Stimulated activated CD4-positive, alpha-beta T cell treated with anti-CD3 and anti-CD28 coated beads, Interleukin-1b, Interleukin-23, amount 100 ng/mL, for 24 hours (primary cell): ENCODE data around the gene DACT2.
"Not testable (repeated sequence)": the region's sequence is repeated elsewhere in the genome, so short reads cannot be mapped to it uniquely, and the experiment has no call there.

Experiments used
- DNase-seq, 4 experiments: peaks; one replicate each; pipeline ENCODE4 v3.0.0-alpha.2; 2020; ENCODE audit warnings: low read depth in 4 of 4, low spot score in 1 of 4

Gene DACT2

GRCh38 chr6:168322966-168323365 is 3.4 kb upstream of the DACT2 start:
- no peak for DNase-seq

- no peak for DNase-seq
Measured at GRCh38 chr6:168320634-168321033, 1.1 kb upstream of the DACT2 start.

GRCh38 chr6:168318579-168319278 is 848 bp downstream of the DACT2 start:
- DNase-seq = no peak

- no peak for DNase-seq
Measured at GRCh38 chr6:168318090-168318489, 1.5 kb downstream of the DACT2 start.

GRCh38 chr6:168315596-168315995 is 4.0 kb downstream of the DACT2 start:
- no peak for DNase-seq

- DNase-seq = no peak
Measured at GRCh38 chr6:168314948-168315347, 4.6 kb downstream of the DACT2 start.

- DNase-seq = no peak
Measured at GRCh38 chr6:168314021-168314420, 5.6 kb downstream of the DACT2 start.

- DNase-seq = no peak
Measured at GRCh38 chr6:168313431-168314011, 6.1 kb downstream of the DACT2 start.

- not testable (repeated sequence) for DNase-seq
Measured at GRCh38 chr6:168312125-168312507, 7.5 kb downstream of the DACT2 start.

- no peak for DNase-seq
Measured at GRCh38 chr6:168311410-168312124, 8.0 kb downstream of the DACT2 start.

GRCh38 chr6:168310945-168311344 is 8.6 kb downstream of the DACT2 start:
- DNase-seq = no peak

- no peak for DNase-seq
Measured at GRCh38 chr6:168310403-168310802, 9.2 kb downstream of the DACT2 start.

GRCh38 chr6:168309997-168310396 is 9.6 kb downstream of the DACT2 start:
- no peak for DNase-seq

- no peak for DNase-seq
Measured at GRCh38 chr6:168309183-168309582, 10.4 kb downstream of the DACT2 start.

- no peak for DNase-seq
Measured at GRCh38 chr6:168308390-168309144, 11.0 kb downstream of the DACT2 start.

- no peak for DNase-seq
Measured at GRCh38 chr6:168307695-168308021, 11.9 kb downstream of the DACT2 start.

GRCh38 chr6:168307015-168307694 is 12.4 kb downstream of the DACT2 start:
- no peak for DNase-seq

- DNase-seq = no peak
Measured at GRCh38 chr6:168305863-168306262, 13.7 kb downstream of the DACT2 start.

GRCh38 chr6:168305096-168305749 is 14.4 kb downstream of the DACT2 start:
- DNase-seq = no peak

- no peak for DNase-seq
Measured at GRCh38 chr6:168304752-168305015, 14.9 kb downstream of the DACT2 start.
